ENCODE data around the gene SNRNP70. TPM values are rescaled to one million over a fixed set of nuclear protein-coding genes. Genes with fewer than 3 reads are reported as not detected.
"Not testable (repeated sequence)": the region's sequence is repeated elsewhere in the genome, so short reads cannot be mapped to it uniquely, and the experiment has no call there.

Gene SNRNP70
- total and polyA plus RNA-seq, 5 donors: 117 to 146 (median 144) TPM

DNA sequence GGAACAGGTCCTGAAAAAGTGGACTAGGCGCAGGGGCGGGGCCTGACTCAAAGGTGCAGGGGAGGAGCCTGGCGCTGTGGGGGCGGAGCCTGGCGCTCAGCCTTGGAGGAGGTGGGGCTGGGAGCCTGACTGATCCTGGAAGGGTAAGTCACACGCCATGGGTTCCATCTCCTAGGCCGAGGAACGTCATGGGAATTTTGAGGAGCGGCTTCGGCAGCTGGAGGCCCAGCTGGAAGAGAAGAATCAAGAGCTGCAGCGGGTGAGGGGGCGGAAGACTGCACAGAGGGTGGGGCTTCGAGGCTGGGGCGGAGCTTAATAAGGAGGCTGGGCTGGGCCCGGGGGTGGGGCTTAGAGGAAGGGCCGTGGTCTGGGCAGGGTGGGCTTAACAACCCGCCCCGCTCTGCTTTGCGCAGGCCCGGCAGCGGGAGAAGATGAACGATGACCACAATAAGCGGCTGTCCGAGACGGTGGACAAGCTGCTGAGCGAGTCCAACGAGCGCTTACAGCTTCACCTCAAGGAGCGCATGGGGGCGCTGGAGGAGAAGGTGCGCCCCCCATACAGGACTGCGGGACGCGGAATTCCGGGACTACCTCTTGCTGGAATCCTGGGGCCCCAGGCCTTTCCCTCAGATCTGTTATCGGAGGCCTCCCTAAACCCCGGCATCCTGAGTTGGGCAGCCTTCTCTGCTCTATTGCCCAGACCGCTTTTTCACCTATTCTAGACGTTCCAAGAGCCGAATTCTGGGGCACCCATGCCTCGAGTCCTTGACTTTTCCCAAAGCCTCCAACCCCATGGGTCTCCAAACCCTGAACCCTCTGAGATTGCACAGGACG lies 48.6 kb downstream of the SNRNP70 start:
- ATAC-seq (peak; percentile 66 to 76), DNase-seq (peak; percentile 76 to 92 (median 89))
- H3K27me3 ChIP-seq (ENCODE audit: control insufficient read depth, insufficient read depth): no peaks in the 10 kb centered on the region
- no peaks in the 10 kb centered on the region for H3K9me3 ChIP-seq (ENCODE audit: control insufficient read depth, low read length)
- WGBS: 43% methylated on average over 42 of the region's 42 CpGs
- H3K4me1 ChIP-seq (ENCODE audit: control insufficient read depth, insufficient read depth, low read length): no peaks in the 10 kb centered on the region
- intact Hi-C loops (cut with DNase I): no loop called here
- H3K4me3 ChIP-seq (ENCODE audit: low read length): peak overlapping the region; percentile 4
- H3K27ac ChIP-seq (ENCODE audit: low read length): no peak overlapping the region

DNA sequence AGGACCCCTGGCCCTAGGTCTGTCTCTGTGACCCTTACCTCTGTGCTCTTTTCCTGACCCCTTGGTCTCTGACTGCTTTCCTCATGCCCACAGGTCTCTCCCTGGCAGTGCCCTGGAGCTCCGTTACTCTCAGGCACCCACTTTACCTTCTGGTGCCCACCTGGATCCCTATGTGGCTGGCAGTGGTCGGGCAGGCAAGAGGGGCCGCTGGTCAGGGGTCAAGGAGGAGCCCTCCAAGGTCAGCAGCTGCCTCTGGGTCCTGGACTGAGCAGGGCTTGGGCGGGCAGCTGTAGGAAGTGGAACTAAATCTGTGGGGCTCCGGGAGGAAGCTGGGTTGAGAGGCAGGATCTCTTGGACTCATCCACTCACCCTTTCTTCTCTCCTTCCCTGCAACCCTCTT lies 50.4 kb downstream of the SNRNP70 start:
- no peak overlapping the region for H3K4me3 ChIP-seq (ENCODE audit: low read length)
- no peaks in the 10 kb centered on the region for H3K4me1 ChIP-seq (ENCODE audit: control insufficient read depth, insufficient read depth, low read length)
- intact Hi-C loops (cut with DNase I): no loop called here
- DNase-seq: peak in 1 of 3 donors; percentile 52
- 88% methylated on average over 5 of the region's 5 CpGs for WGBS
- H3K27ac ChIP-seq (ENCODE audit: low read length): peak overlapping the region; percentile 60
- H3K9me3 ChIP-seq (ENCODE audit: control insufficient read depth, low read length): no peaks in the 10 kb centered on the region
- ATAC-seq: no peak
- no peaks in the 10 kb centered on the region for H3K27me3 ChIP-seq (ENCODE audit: control insufficient read depth, insufficient read depth)

DNA sequence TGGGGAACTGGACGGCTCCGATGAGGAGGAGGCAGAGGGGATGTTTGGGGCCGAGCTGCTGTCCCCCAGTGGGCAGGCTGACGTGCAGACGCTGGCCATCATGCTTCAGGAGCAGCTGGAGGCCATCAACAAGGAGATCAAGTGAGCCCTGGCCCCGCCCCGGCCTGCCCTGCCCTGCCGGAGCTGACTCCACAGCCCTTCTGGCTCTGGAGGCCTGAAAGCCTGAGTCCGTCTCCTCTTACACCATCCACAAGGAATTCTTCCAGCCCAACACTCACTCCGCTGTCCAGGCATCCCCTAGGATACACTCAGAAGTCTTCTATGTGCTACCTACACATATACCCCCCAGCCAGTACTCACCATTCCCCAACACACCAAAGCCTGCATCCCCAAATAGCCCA lies 51.5 kb downstream of the SNRNP70 start:
- Histone ChIP-seq H3K27ac (ENCODE audit: low read length) (peak overlapping the region; percentile 55), H3K4me3 (ENCODE audit: low read length) (no peak overlapping the region), H3K27me3 (ENCODE audit: control insufficient read depth, insufficient read depth) (no peaks in the 10 kb centered on the region), H3K9me3 (ENCODE audit: control insufficient read depth, low read length) (no peaks in the 10 kb centered on the region), H3K4me1 (ENCODE audit: control insufficient read depth, insufficient read depth, low read length) (no peaks in the 10 kb centered on the region)
- intact Hi-C loops (cut with DNase I): no loop called here
- 58% methylated on average over 10 of the region's 10 CpGs for WGBS
- DNase-seq (peak; percentile 90 to 96 (median 95)), ATAC-seq (peak; percentile 69 to 82)

DNA sequence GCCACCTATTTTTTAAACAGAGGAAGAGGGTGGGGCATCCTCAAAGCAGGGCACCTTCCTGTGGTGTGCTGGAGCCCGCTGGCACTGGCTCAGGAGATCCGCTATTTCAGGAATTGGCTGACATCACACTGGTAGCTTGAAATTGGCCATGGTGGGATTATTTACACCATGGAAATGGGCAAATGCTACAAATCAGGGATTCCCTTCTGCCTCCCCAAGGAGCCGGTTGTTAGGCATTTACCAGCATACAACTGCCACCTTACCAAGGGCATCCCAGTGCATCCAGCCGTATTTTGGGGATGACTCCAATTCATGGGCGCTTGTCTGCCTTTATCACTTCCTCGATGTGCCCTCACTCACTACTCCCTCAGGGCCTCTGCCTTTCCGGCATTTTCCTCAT lies 55.7 kb downstream of the SNRNP70 start:
- intact Hi-C loops (cut with DNase I): loop anchor here in 1 of 4 donors (10.0 kb wide), 1 partner anchor 46 kb away; no protein-coding TSS in a partner anchor
- no peak overlapping the region for H3K27ac ChIP-seq (ENCODE audit: low read length)
- no peaks in the 10 kb centered on the region for H3K4me1 ChIP-seq (ENCODE audit: control insufficient read depth, insufficient read depth, low read length)
- H3K9me3 ChIP-seq (ENCODE audit: control insufficient read depth, low read length): no peaks in the 10 kb centered on the region
- no peak overlapping the region for H3K4me3 ChIP-seq (ENCODE audit: low read length)
- DNase-seq (peak in 1 of 3 donors; percentile 12), ATAC-seq (no peak)
- 77% methylated on average over 7 of the region's 7 CpGs for WGBS
- no peaks in the 10 kb centered on the region for H3K27me3 ChIP-seq (ENCODE audit: control insufficient read depth, insufficient read depth)

DNA sequence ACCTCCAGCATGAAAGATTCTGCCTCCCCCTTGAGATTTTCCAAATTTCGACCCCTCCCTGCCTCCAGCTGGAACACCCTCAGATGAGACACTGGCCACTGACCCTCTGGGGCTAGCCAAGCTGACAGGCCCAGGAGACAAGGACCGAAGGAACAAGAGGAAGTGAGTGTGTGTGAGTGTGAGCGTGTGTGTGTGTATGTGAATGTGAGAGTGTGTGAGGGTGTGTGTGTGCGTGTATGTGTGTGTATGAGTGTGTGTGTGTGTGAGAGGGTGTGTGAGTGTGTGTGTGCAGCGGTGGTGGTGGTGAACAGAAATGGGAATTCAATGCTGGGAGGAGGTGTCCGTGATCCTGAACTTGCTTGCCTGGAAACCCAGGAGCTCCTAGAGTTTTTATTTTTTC lies 56.1 kb downstream of the SNRNP70 start:
- Histone ChIP-seq H3K4me1 (ENCODE audit: control insufficient read depth, insufficient read depth, low read length) (no peaks in the 10 kb centered on the region), H3K4me3 (ENCODE audit: low read length) (no peak overlapping the region), H3K9me3 (ENCODE audit: control insufficient read depth, low read length) (no peaks in the 10 kb centered on the region), H3K27ac (ENCODE audit: low read length) (no peak overlapping the region), H3K27me3 (ENCODE audit: control insufficient read depth, insufficient read depth) (no peaks in the 10 kb centered on the region)
- intact Hi-C loops (cut with DNase I): loop anchor here in 1 of 4 donors (10.0 kb wide), 1 partner anchor 47 kb away; no protein-coding TSS in a partner anchor
- ATAC-seq (no peak), DNase-seq (peak in 1 of 3 donors; percentile 24)
- 80% methylated on average over 6 of the region's 6 CpGs for WGBS

DNA sequence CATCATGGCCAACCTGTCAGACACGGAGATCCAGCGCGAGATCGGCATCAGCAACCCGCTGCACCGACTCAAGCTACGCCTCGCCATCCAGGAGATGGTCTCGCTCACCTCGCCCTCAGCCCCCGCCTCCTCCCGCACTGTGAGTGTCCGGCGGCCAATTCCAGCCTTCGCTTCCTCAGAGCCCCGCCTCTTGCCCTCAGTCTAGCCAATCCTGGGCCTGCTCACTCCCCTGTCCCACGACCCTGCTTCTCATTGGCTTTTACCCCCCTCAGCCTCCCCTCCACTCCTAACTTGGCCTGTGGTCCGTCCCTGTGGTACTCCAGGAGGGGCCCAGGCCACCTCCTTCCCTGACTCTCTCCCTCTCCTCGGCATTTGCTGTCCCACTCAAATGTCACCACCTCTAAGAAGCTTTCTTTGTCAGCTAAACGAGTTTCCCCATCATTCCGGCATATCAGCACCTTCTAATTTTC lies 57.6 kb downstream of the SNRNP70 start:
- intact Hi-C loops (cut with DNase I): loop anchor here in 1 of 4 donors (10.0 kb wide), 1 partner anchor 48 kb away; no protein-coding TSS in a partner anchor
- ATAC-seq: peak; percentile 95 to 97
- H3K27ac ChIP-seq (ENCODE audit: low read length): no peak overlapping the region

DNA sequence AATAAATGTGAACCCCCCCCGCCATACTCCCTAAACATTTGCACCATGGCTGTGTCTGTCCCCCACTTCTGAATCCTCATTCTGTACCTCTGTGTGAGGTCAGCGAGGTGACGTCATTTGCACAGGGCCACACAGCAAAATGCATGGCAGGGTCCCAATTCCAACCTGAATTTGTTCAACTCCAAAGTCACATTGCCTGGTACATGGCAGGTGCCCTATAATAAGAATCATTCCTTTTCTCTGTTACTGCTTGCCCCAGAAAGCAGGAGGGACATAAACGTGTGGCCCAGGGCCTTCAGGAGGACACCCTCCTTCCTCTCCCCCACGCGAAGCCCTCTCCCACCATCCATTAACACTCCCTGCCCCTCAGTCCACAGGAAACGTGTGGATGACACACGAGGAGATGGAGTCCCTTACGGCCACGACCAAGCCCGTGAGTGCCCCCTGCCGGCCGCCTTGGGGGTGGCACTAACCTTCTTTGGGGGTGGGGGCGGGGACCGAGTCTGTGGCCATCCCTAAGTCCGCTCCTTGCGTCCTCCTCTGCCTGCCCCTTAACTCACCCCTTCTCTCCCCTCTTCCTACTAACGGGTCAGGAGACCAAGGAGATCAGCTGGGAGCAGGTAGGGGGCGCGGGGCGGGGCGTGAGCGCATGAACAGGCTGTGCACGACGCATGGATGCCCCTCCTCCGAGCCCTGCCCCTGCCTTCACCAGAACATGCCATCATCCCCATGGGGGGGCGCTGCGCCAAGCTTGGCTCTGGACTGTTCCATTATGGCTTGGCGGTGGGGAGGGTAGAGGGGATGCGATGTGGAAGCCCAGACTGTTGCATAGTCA lies 60.5 kb downstream of the SNRNP70 start:
- Histone ChIP-seq H3K9me3 (ENCODE audit: control insufficient read depth, low read length) (no peaks in the 10 kb centered on the region), H3K4me3 (ENCODE audit: low read length) (no peak overlapping the region), H3K4me1 (ENCODE audit: control insufficient read depth, insufficient read depth, low read length) (no peaks in the 10 kb centered on the region), H3K27ac (ENCODE audit: low read length) (no peak overlapping the region), H3K27me3 (ENCODE audit: control insufficient read depth, insufficient read depth) (no peaks in the 10 kb centered on the region)
- intact Hi-C loops (cut with DNase I): loop anchor here in 3 of 4 donors (5.0 to 10.0 kb wide), 2 partner anchors 48 to 51 kb away; no protein-coding TSS in a partner anchor
- ATAC-seq (peak; percentile 9 to 15), DNase-seq (peak; percentile 86 to 95 (median 94))
- WGBS: 10% methylated on average over 30 of the region's 30 CpGs

More for the DNA sequence above, 57.6 kb downstream of the SNRNP70 start:
- DNase-seq: peak; percentile 92 to 97 (median 96)
- no peaks in the 10 kb centered on the region for H3K4me1 ChIP-seq (ENCODE audit: control insufficient read depth, insufficient read depth, low read length)
- no peaks in the 10 kb centered on the region for H3K9me3 ChIP-seq (ENCODE audit: control insufficient read depth, low read length)
- WGBS: 2% methylated on average over 21 of the region's 21 CpGs
- peak overlapping the region; percentile 40 for H3K4me3 ChIP-seq (ENCODE audit: low read length)
- H3K27me3 ChIP-seq (ENCODE audit: control insufficient read depth, insufficient read depth): no peaks in the 10 kb centered on the region

DNA sequence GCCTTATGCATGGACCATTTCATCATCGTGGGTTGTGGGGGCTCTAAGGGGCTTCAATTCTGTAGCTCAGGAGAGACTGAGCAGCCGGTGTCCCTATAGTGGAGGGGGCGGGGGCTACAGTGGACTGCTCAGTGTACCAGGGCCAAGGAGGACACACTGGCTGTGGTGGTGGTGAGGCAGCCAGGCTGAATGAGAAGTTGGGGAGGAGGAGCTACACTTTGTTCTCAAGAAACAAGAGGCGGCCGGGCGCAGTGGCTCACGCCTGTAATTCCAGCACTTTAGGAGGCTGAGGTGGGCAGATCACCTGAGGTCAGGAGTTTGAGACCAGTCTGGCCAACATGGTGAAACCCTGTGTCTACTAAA lies 61.1 kb downstream of the SNRNP70 start:
- not testable (repeated sequence) for ATAC-seq; H3K4me3 ChIP-seq (ENCODE audit: low read length); H3K27me3 ChIP-seq (ENCODE audit: control insufficient read depth, insufficient read depth); H3K9me3 ChIP-seq (ENCODE audit: control insufficient read depth, low read length); H3K4me1 ChIP-seq (ENCODE audit: control insufficient read depth, insufficient read depth, low read length); H3K27ac ChIP-seq (ENCODE audit: low read length)
- 30% methylated on average over 7 of the region's 7 CpGs for whole genome bisulfite sequencing
- intact Hi-C loops (cut with DNase I): loop anchor here in 3 of 4 donors (5.0 to 10.0 kb wide), 2 partner anchors 49 to 52 kb away; no protein-coding TSS in a partner anchor
- DNase-seq: peak; percentile 51 to 78 (median 78)

DNA sequence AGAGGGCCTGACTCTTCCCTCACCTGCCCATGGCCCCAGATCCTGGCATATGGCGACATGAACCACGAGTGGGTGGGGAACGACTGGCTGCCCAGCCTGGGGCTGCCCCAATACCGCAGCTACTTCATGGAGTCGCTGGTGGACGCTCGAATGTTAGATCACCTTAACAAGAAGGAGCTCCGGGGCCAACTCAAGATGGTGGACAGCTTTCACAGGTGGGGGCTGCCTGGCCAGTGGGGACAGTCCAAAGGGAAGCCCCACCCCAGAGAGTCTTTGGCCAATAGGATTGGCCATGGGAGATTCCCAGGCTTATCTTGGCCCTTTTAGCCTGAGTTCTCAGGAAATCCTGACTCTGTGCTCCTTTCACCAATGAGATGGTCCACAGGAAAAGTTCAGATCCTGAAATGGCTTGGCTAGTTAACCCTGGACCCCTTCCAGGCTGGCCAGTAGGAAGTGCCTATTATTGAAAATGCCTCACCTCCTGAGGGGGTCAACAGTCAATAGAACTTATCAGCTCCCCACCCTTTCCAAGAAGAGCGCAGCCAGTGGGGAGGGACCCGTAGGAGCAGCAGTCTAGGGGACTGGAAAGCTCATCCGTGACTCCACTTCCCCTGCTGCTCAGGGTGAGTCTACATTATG lies 62.9 kb downstream of the SNRNP70 start:
- H3K4me1 ChIP-seq (ENCODE audit: control insufficient read depth, insufficient read depth, low read length): no peaks in the 10 kb centered on the region
- peak overlapping the region; percentile 42 for H3K4me3 ChIP-seq (ENCODE audit: low read length)
- 68% methylated on average over 11 of the region's 11 CpGs for WGBS
- no peaks in the 10 kb centered on the region for H3K27me3 ChIP-seq (ENCODE audit: control insufficient read depth, insufficient read depth)
- ATAC-seq (peak; percentile 1 to 42), DNase-seq (peak; percentile 66 to 73 (median 72))
- H3K27ac ChIP-seq (ENCODE audit: low read length): peak overlapping the region; percentile 80
- no peaks in the 10 kb centered on the region for H3K9me3 ChIP-seq (ENCODE audit: control insufficient read depth, low read length)
- intact Hi-C loops (cut with DNase I): loop anchor here in 3 of 4 donors (5.0 to 10.0 kb wide), 2 partner anchors 51 to 53 kb away; no protein-coding TSS in a partner anchor
